ENCODE data around the gene SMYD3.

SMYD3 gene

GRCh38 chr1:246265481-246265880 lies 241.6 kb downstream of the SMYD3 start:
- DNase-seq: no peak

- no peak for DNase-seq
These were observed 244.8 kb downstream of the SMYD3 start for GRCh38 chr1:246262281-246262680.

GRCh38 chr1:246261639-246262038 lies 245.4 kb downstream of the SMYD3 start:
- peak; percentile 20 to 34 for DNase-seq

GRCh38 chr1:246258250-246258649 lies 248.8 kb downstream of the SMYD3 start:
- no peak for DNase-seq

- no peak for DNase-seq
These were observed 251.3 kb downstream of the SMYD3 start for GRCh38 chr1:246255773-246256172.

- DNase-seq: no peak
These were observed 252.2 kb downstream of the SMYD3 start for GRCh38 chr1:246254854-246255253.

GRCh38 chr1:246246430-246246829 lies 260.6 kb downstream of the SMYD3 start:
- DNase-seq: no peak

GRCh38 chr1:246245541-246245940 lies 261.5 kb downstream of the SMYD3 start:
- DNase-seq: no peak

GRCh38 chr1:246232126-246232525 lies 275.0 kb downstream of the SMYD3 start:
- DNase-seq: no peak

- DNase-seq: no peak
These were observed 281.0 kb downstream of the SMYD3 start for GRCh38 chr1:246226041-246226440.

- DNase-seq: no peak
These were observed 285.4 kb downstream of the SMYD3 start for GRCh38 chr1:246221485-246222255.

GRCh38 chr1:246220495-246221065 lies 286.5 kb downstream of the SMYD3 start:
- DNase-seq: no peak

- peak in 1 of 2 experiments; percentile 22 for DNase-seq
These were observed 287.5 kb downstream of the SMYD3 start for GRCh38 chr1:246219508-246220030.

- no peak for DNase-seq
These were observed 288.4 kb downstream of the SMYD3 start for GRCh38 chr1:246218686-246219085.

GRCh38 chr1:246216906-246217305 lies 290.2 kb downstream of the SMYD3 start:
- peak in 1 of 2 experiments; percentile 18 for DNase-seq

GRCh38 chr1:246215510-246215903 lies 291.6 kb downstream of the SMYD3 start:
- peak in 1 of 2 experiments; percentile 9 for DNase-seq

- DNase-seq: peak; percentile 90 to 94
These were observed 292.2 kb downstream of the SMYD3 start for GRCh38 chr1:246214708-246215509.

GRCh38 chr1:246213947-246214346 lies 293.1 kb downstream of the SMYD3 start:
- no peak for DNase-seq

GRCh38 chr1:246213502-246213901 lies 293.6 kb downstream of the SMYD3 start:
- no peak for DNase-seq

GRCh38 chr1:246213036-246213435 lies 294.0 kb downstream of the SMYD3 start:
- no peak for DNase-seq

GRCh38 chr1:246212013-246212412 lies 295.1 kb downstream of the SMYD3 start:
- no peak for DNase-seq

GRCh38 chr1:246210756-246211155 lies 296.3 kb downstream of the SMYD3 start:
- DNase-seq: no peak

- no peak for DNase-seq
These were observed 299.0 kb downstream of the SMYD3 start for GRCh38 chr1:246208105-246208504.

GRCh38 chr1:246203180-246203579 lies 303.9 kb downstream of the SMYD3 start:
- no peak for DNase-seq

All from Kasumi-1 (cell line).